NCI-H345 treated with DMSO at 0.1 percent for 48 hours (cell line): ENCODE data around the gene SRSF10.

Source experiments
- DNase-seq: peaks from one replicate; lab custom pipeline; 2025; ENCODE audit not compliant: unreplicated experiment; lab: John Stamatoyannopoulos, UW

Gene SRSF10

DNA sequence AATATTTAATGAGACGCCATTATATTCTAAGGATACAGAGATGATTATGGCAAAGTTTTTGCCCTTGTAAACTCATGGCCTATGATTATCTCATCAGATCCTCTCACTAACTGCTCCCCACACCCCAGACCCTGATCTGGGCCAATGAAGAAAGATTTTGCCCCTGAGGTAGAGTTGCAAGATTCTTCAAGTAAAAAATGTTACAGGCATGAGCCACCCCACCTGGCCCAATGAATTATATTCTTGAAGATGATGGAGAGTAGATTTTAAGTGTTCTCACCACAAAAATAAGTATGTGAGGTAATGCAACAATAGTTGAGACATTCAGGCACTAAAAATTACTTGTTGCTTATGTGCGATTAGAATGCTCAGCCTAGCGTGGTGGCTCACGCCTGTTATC, 65.2 kb downstream of the SRSF10 start:
- no peak for DNase-seq
